SK-N-MC (cell line): ENCODE results near the gene HOXA11.

ENCODE experiments used
- EZH2 ChIP-seq: fragments of 200-600 bp; sonication (generic); IDR thresholded peaks from one replicate; pipeline ENCODE4 v1.6.1; 2017; ENCODE audit warnings: antibody characterized with exemption
- POLR2AphosphoS5 ChIP-seq: IDR thresholded peaks from 2 replicates; pipeline ENCODE4 v1.6.1; 2012; ENCODE audit warnings: mild to moderate bottlenecking, low read depth, low read length, borderline replicate concordance

DNA sequence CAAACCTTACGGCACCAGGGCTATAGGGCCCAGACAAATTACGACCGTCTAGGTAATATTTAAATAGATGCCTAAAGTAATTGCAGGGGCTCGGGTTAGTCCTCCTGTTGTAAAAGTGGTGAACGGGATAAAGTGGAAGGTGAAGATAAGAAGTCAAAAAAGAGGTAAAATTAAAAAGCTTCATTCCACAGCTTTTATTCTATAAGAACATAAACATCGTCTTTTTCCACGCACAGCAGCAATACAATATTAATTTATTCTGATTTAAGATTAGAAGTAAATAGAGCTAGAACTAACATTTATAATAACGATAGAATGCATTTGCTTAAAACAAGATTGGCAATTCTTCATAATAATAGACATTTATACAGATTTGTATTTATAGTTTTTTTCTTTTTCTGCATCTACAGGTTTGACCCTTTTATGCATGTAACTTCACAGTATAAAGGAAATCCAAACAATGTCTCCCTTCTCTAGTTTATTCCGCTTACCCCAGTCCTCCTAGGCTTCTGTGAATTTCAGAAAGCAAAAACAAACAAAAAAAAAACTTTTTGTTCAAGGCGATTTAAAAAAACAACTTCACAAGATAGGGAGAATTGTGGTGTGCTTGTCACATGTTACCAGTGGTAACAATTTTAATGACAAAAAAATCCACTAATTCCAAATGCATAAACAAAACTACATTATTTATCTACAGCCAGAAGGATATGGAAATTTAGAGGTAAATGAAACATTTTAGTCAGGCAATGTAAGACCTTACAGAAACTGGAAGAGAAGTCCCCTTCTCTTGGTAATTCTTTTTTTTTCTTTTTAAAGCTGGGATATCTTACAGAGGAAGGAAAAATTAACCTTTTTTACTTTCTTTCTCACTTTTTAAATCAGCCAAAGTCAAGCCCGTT, 14.4 kb downstream of the HOXA11 start:
- no peak for TF ChIP-seq POLR2AphosphoS5
- TF ChIP-seq EZH2 = no peak
